Stimulated activated CD8-positive, alpha-beta memory T cell treated with anti-CD3 and anti-CD28 coated beads, Interleukin-4, amount 100 ng/mL, for 48 hours (primary cell): ENCODE measurements around the gene ASB12.

Experiments used
- DNase-seq: peaks from one replicate; pipeline ENCODE4 v3.0.0-alpha.2; 2020

ASB12 gene

GRCh38 chrX:64184396-64184795, 46.0 kb downstream of the ASB12 start:
- DNase-seq, result no peak

- DNase-seq, result no peak
These were observed 48.2 kb downstream of the ASB12 start for GRCh38 chrX:64182208-64182607.

- no peak for DNase-seq
These were observed 53.5 kb downstream of the ASB12 start for GRCh38 chrX:64176876-64177275.
